Islet precursor cell (in vitro differentiated cells): ENCODE results near the gene IFNL3.
A peak's percentile ranks its signal among the peaks of the same experiment; 100 is the strongest.
"Not testable (repeated sequence)": the region's sequence is repeated elsewhere in the genome, so short reads cannot be mapped to it uniquely, and the experiment has no call there.

Source experiments
- DNase-seq: peaks from one replicate; pipeline ENCODE4 v3.0.0-alpha.2; 2018

The IFNL3 gene

GRCh38 chr19:39244410-39245100 is at the start of gene IFNL3:
Gene IFNL3, minus strand, starts transcription at chr19:39245006. Its CDS starts 39 bp downstream, at chr19:39244967.
- DNase-seq = not testable (repeated sequence)

- DNase-seq = no peak
These were observed 48.6 kb upstream of the IFNL3 start for GRCh38 chr19:39293394-39293793.

- no peak for DNase-seq
These were observed 39.2 kb upstream of the IFNL3 start for GRCh38 chr19:39284032-39284431.

DNA sequence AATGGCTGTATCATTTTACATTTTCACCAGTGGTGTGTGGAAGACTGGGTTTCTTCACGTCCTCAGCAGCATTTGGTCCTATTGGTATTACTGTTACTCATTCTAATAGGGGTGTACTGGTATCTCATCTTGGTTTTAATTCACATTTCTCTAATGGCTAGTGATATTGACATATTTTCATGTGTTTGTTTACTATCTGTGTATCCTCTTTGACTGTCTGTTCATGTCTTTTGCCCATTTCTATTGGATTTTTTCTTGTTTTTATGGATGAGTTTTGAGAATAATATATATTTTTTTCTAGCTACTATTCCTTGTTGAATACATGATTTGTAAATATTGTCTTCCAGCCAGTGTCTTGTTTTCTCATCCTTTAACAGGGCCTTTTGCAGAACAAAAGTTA is 37.2 kb upstream of the IFNL3 start:
- DNase-seq = no peak

- DNase-seq = no peak
These were observed 32.8 kb upstream of the IFNL3 start for GRCh38 chr19:39277598-39277997.

- no peak for DNase-seq
These were observed 31.9 kb upstream of the IFNL3 start for GRCh38 chr19:39276740-39277139.

DNA sequence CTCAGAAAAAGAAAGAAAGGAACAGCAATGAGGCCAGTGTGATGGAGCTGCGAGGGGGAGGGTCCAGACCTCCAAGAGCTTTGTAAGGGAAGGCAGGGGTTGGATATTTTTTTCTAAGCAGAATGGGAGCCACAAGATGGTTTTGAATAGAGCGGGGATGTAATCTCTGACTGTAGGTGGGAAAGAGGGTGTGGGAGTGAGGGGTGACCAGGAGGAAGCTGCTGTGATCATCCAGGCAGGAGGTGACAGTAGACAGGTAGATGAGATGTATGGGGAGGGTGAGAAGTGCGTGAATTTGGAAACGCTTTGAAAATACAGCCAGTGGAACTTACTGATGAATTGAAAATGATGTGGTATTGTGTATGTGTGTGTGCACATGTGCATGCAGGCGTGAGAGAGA is 30.8 kb upstream of the IFNL3 start:
- DNase-seq = no peak

DNA sequence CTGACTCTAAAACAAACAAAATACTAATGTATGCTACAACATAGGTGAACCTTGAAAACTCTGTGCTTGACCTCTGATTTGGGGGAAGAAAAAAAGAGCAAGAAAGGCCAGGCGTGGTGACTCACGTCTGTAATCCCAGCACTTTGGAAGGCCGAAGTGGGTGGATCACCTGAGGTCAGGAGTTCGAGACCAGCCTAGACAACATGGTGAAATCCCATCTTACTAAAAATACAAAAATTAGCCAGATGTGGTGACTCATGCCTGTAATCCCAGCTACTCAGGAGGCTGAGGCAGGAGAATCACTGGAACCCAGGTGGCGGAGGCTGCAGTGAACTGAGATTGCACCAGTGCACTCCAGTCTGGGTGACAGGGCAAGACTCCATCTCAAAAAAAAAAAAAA is 29.1 kb upstream of the IFNL3 start:
- not testable (repeated sequence) for DNase-seq

DNA sequence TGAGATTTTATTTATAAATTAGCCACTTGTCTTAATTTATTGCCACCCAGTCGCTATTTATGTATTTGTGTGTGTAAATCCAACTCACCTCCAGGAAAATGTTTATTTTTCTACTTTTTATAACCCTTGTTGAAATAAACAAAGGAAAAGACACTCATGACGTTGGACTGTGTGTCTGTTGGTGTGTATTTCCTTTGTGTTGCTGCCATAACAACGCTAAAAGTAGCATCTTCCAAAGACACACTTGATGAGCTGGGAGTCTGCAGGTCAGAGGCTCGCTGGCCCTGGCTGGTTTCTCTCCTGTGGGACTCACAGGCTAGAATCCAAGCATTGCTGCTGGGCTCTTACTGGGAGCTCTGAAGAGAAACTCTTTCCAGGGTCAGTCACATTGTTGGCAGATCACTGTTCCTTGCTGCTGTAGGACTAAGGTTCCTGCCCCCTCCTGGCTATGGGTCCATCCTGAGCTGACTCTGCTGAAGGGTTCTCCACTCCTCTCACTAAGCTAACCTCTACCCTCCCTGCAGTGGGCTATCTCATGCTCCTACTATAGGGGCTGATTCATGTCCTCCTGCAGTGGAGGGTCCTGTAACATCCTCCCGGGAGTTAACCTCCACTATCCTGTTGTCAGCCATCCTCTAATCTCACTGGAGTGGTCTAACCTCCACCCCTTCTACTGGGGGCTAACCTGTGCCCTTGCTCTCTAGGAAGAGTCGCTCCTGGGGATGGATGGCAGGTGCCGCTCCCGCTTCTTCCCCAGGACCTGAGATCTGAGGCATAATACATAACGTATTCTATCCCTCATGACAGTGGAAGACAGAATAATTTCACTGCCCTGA is 25.4 kb upstream of the IFNL3 start:
- no peak for DNase-seq

- DNase-seq = not testable (repeated sequence)
These were observed 24.6 kb upstream of the IFNL3 start for GRCh38 chr19:39269369-39269768.

GRCh38 chr19:39268531-39269223 is 23.9 kb upstream of the IFNL3 start:
- DNase-seq = not testable (repeated sequence)

DNA sequence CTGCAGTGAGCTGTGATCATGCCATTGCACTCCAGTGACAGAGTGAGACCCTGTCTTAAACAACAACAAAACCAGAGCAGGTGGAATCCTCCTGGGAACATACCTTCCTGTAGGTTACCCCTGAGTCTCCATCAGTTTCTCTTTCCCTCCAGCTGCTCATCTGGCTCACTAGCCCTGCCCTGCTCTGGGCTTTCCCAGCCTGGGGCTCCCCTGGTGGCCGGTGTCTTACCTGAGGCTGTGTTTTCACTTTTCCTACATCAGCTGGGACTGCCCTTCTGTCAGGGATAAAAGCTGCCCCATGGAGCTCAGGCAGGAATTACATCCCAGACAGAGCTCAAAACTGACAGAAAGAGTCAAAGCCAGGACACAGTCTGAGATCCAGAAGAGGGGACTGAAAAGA is 23.3 kb upstream of the IFNL3 start, which contains the start of gene IFNL2:
Gene IFNL2, plus strand, starts transcription at position 312 of the 400 bp plus-strand sequence. CDS start 173 bp downstream, outside the sequence.
- not testable (repeated sequence) for DNase-seq

DNA sequence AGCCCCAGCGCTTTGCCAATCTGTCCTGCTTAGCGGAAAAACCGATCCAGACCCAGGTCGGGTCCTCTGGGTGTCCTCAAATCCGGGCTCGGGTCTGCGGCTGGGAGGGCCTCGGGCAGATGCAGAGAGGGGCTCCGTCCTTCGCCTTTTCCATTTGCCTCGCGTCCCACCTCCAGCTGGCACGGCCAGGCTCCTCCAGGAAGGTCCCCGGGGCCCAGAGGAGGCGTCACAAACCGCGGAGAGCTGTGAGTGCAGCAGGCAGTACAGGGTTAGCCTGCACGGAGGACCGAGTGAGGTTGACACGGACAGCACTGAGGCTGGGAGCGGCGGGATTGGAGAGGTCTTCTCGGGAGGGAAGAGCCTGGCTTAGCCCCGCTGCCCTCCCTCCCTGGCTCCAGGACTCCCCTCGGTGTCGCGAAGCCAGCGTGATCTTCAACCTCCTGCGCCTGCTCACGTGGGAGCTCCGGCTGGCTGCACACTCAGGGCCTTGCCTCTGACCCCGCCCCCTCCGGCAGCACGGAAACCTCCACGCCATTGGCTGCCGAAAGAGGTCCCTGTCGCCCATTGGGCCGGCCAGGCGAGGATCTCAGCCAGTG is 20.6 kb upstream of the IFNL3 start:
- peak; percentile 55 for DNase-seq

DNA sequence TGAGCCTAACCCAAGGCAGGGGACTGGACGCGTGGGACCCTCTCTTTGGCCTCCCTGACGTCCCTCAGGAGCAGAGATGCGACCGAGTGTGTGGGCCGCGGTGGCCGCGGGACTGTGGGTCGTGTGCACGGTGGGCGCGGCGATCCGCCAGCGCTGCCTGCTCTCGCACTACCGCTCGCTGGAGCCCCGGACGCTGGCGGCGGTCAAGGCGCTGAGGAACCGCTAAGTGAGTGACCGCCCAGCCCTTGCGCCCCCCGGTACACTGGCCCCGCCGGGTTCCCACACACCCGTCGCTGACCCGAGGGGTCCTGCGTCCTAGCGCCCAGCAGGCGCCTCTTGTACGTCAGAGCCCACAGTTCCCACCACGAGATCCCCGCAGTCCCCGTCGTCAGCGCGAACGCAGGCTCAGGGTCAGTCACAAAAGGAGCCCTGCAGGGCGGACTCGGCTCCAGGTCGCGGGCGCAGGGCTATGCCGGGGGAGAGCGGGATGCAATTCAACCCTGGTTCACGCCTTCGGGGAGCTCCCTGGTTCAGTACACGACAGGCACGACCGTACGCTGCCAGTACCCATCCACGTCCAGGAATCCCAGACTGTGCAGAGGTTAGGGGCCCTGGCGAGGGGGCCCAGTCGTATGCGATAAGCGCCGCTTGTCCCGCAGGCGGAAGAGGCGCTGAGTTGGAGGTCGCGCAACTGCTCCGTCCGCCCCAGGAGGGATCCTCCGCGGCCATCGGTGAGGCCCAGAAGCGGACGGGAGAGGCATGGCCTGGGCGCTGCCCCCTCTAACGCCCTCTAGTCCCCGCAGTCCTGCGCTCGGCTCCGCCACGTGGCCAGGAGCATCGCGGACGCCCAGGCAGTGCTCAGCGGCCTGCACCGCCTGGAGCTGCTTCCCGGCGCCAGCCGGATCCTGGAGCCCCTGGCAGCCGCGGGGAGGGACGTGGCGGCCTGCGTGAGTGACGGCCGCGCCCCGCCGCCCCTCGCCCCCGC is 19.8 kb upstream of the IFNL3 start:
- peak; percentile 74 for DNase-seq

DNA sequence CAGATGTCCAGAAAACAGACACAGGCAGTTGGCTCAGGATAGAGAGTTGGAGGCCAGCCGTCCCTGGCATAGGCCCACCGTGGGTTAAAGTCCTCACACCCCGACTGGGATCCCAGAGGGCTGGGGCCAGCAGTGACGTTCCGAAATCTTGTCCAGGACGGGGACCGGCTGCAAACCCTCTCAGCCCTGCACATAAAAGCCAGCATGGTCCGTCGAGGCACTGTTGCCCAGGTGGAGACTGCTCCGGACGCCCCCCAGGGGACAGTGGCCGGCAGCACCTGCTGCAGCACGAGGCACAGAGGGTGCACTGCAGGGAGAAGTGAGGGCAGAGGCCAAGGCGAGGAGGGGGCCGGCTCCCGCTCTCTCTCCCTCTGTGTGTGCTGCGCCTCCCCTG is 19.1 kb upstream of the IFNL3 start:
- DNase-seq = peak; percentile 56

- no peak for DNase-seq
These were observed 17.7 kb upstream of the IFNL3 start for GRCh38 chr19:39262496-39262895.

DNA sequence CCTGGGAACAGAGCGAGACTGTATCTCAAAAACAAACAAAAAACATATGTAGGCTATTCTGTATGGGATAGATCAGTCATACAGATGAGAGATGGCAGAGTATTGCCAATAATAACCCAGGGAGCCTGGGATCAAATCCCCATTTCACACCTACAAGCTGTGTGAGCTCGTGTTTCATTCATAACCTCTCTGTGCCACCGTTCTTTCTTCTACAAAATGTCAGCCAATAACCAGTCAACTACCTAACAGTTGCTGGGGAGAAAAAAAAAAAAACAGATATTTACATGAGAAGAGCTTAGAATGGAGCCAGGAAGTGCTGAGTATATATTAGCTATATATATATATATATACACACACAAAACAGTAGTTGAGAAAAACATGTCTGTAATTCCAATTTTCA is 16.9 kb upstream of the IFNL3 start:
- DNase-seq = no peak

DNA sequence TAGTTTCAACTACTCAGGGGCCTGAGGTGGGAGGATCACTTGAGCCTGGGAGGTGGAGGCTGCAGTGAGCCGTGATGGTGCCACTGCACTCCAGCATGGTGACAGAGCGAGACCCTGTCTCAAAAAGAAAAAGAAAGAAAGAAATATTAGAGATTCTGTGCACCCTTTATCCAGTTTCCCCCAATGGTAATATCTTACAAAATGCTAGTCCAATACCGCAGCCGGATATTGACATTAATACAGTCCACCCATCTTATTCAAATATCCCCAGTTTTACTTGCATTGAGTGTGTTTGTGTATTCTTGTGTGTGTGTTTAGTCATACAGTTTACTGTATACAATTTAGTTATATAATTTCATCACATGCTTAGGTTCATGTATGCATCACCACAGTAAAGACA is 12.4 kb upstream of the IFNL3 start:
- DNase-seq = no peak

DNA sequence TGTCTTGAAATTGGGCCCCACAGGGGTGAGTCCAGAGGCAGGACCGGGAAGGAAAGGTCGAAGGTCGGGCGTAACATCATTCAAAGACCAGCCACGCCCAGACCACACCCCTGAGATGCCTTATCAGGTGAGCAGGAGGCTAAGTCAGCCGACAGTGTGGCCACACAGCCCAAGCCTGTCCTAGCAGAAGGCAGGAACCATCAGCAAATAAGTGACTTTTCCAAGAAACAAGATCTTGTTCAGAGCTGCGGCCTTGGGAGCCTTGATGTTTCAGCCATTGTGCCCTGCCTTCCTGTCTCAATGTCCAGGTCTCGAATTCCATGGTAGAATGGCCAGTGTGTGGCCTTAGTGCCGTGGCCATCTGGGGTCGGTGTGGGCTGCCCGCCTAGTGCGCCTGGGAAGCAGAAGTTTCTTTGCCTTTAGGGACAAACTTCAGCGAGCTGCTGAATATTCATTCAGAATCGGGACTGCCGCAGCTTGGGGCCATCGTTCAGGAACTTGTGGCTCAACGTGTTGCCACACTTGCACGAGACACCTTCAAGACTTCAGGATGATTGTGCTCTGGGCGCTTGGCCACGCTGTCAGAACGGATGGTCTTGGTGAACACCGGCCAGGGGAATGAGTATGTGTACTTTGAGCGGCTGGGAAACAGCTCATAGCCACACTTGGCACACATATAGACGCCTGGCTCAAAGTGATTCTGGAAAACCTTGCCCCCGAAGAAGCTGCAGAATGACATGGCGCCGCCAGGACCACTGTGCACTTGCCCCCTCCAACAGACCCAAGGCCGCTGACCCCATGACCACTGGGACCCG is 9.9 kb upstream of the IFNL3 start:
- no peak for DNase-seq

DNA sequence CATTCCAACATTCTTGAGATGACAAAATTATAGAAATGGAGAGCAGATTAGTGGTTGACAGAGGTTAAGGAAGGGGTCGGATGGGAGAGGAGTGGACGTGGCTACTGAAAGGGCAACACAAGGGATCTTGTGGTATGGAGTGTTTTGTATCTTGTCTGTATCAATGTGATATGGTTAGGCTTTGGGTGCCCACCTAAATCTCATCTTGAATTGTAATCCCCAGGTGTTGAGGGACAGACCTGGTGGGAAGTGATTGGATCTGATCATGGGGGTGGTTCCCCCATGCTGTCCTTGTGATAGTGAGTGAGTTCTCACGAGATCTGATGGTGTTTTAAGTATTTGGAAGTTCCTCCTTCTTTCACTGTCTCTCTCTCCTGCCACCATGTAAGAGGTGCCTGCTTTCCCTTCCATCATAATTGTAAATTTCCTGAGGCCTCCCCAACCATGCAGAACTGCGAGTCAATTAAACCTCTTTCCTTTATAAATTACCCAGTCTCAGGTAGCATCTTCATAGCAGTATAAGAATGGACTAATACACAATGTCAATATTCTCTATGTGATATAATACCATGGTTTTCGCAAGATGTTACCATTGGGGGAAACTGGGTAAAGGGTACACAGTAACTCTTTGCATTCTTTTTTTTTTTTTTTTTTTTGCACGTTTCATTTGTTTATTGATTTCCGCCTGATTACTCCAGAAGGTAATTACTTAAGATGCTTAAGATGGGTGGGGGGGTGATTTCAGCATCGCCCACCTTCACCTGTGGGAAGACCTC is 8.8 kb upstream of the IFNL3 start:
- DNase-seq = no peak
